BLaER1 treated with 17β-estradiol and CSF1 and Interleukin-3, amounts not matched to agents 10 nM and 100 nM (cell line): ENCODE results near the gene GOT1.

Experiments used
- H3K27ac ChIP-seq, 11 experiments: shearing (Covaris generic); formaldehyde crosslinking; 2 replicates each; pipeline ENCODE4 v1.8.1; 2022
- H3K27me3 ChIP-seq, 11 experiments: shearing (Covaris generic); formaldehyde crosslinking; 2 replicates each; pipeline ENCODE4 v1.8.1; 2022
- H3K36me3 ChIP-seq, 11 experiments: shearing (Covaris generic); formaldehyde crosslinking; 2 replicates each; pipeline ENCODE4 v1.8.1; 2022
- H3K4me1 ChIP-seq, 10 experiments: shearing (Covaris generic); formaldehyde crosslinking; 2 replicates each; pipeline ENCODE4 v1.8.1; 2022
- H3K4me2 ChIP-seq, 11 experiments: shearing (Covaris generic); formaldehyde crosslinking; 2 replicates each; pipeline ENCODE4 v1.8.1; 2022
- H3K4me3 ChIP-seq, 10 experiments: shearing (Covaris generic); formaldehyde crosslinking; 2 replicates each; pipeline ENCODE4 v1.8.1; 2022
- H3K9ac ChIP-seq, 11 experiments: shearing (Covaris generic); formaldehyde crosslinking; 2 replicates each; pipeline ENCODE4 v1.8.1; 2022
- H3K9me3 ChIP-seq, 11 experiments: shearing (Covaris generic); formaldehyde crosslinking; replicated peaks in 1 of 11; 2 replicates each; pipeline ENCODE4 v1.8.1; 2022
- H4K20me1 ChIP-seq, 11 experiments: shearing (Covaris generic); formaldehyde crosslinking; 2 replicates each; pipeline ENCODE4 v1.8.1; 2022
- Cebpa-rat ChIP-seq, 11 experiments: shearing (Covaris generic); IDR thresholded peaks; 2 replicates each; pipeline ENCODE4 v1.8.1; 2022

GOT1 gene

DNA sequence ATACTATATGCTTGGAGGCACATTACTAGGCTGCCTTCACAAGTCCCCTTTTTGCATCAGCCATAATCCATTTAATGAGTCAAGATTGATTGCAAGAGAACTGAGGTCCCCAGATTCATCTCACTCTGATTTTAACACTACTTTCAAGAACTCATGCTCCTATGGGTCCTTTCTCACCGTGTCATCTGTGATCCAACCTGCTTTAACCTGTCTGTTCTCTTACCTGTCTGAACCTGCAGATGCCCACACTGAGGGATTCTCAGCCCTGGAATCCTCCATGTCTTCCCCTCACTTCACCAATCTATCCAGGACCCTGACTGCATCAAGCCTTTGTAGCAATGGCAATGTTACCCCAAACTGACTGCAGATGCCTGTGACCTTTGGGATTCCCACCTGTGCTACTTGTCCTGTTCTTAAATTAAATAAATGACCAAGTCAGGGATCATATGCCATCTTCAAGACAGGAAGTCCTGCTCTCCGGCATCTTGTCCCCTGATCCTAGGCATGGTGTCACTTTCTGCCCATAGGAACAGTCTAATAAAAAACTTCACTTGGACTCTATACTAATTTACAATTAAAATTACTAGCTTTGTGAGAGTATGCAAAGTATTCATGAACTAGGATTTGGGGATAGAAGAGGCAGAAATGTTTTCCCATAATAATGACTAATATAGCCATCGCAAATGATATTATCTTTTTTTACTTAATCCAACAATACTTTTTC lies 25.9 kb upstream of the GOT1 start:
- Histone ChIP-seq H3K27ac (no peak overlapping the region), H3K9ac (no peak overlapping the region), H3K36me3 (no peaks in the 10 kb centered on the region), H4K20me1 (no peaks in the 10 kb centered on the region), H3K4me1 (peaks cover 10 to 24% (median 18%) of the 10 kb centered on the region in 10 experiments), H3K4me2 (no peak overlapping the region), H3K9me3 (no peaks in the 10 kb centered on the region), H3K27me3 (no peaks in the 10 kb centered on the region), H3K4me3 (no peak overlapping the region)
- TF ChIP-seq Cebpa-rat (IDR thresholded peaks at IDR 0.05) = no peak

DNA sequence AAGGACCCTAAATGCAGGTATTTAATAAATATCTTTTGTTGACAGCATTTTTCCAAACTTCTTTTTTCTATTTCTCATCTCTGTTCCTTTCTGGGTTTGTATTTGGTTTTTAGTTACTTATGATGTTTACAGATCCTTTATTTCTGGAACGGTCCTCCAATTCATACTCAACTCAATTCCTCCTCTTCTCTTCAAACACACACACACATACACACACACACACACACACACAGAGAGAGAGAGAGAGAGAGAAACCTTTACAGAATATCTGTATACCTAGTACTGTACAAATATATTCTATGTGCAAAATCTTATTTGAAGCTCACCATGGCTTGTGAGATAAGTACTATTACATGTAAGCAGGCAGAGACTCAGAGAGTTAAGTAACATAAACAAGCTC lies 21.6 kb upstream of the GOT1 start:
- Histone ChIP-seq H4K20me1 (no peaks in the 10 kb centered on the region), H3K4me2 (no peak overlapping the region), H3K27ac (no peak overlapping the region), H3K36me3 (no peaks in the 10 kb centered on the region), H3K27me3 (no peaks in the 10 kb centered on the region), H3K9me3 (no peaks in the 10 kb centered on the region), H3K4me3 (no peak overlapping the region), H3K4me1 (peaks cover 10 to 26% (median 18%) of the 10 kb centered on the region in 10 experiments), H3K9ac (no peak overlapping the region)
- TF ChIP-seq Cebpa-rat (IDR thresholded peaks at IDR 0.05) = no peak

DNA sequence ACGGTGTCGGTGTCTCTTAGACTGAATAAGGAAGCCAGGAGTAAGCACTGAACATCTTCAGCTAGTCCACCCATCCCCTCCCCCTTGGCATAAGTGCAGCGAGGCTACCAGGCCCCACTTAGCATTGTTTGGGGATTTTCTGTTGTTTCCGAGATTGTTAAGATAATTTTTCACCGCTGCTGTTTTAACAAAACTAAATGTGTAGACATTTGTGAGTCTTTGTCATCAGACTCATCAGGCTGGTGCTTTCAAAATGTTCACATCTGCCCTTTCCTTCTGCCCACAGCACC lies 21.0 kb upstream of the GOT1 start:
- Histone ChIP-seq H3K4me1 (peaks cover 10 to 26% (median 18%) of the 10 kb centered on the region in 10 experiments), H3K27me3 (no peaks in the 10 kb centered on the region), H4K20me1 (no peaks in the 10 kb centered on the region), H3K36me3 (no peaks in the 10 kb centered on the region), H3K27ac (no peak overlapping the region), H3K4me2 (no peak overlapping the region), H3K9ac (no peak overlapping the region), H3K9me3 (no peaks in the 10 kb centered on the region), H3K4me3 (no peak overlapping the region)
- TF ChIP-seq Cebpa-rat (IDR thresholded peaks at IDR 0.05) = no peak

DNA sequence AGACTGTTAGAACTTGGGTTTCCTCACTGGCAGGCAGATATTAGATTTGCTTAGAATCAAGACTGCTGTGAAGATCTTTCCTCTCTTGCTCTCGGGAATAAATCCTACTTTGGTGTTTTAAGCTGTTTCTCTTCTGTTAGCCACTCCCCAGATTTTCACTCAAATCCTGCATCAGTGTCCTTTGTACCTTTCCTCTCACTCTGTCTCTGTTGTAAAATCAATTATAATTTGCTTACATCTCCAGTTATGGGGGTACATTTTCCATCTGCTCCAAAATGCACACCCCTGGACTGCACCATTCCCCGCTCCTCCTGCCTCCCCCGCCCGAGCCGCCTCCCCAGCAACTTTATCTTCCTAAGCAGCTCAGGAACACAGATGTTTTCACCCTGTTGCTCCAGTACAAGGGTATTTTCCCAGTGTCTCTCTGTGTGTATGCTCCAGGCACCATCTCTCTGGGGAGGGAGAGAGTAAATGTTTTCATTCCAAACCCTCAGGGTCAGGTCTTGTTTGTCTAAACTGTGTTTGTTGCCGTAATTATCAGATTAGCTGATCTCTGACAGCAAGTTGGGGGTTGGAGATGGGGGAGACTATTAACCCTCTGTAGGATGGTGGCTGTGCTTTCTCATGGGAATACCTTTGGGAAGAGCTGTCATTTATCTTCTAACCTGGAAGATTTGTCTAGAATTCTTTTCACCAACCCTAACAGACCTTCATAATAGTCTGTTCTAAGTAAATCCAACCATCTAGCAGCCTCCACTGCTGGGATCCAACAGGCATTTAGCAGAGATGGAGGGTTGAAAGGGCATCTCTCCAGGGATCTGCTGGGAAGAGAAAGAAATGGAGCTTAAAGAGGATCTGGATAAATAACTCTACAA lies 20.4 kb upstream of the GOT1 start:
- Histone ChIP-seq H3K4me3 (no peak overlapping the region), H3K4me1 (peaks cover 10 to 25% (median 18%) of the 10 kb centered on the region in 10 experiments), H3K36me3 (no peaks in the 10 kb centered on the region), H3K9ac (no peak overlapping the region), H4K20me1 (no peaks in the 10 kb centered on the region), H3K4me2 (no peak overlapping the region), H3K27me3 (no peaks in the 10 kb centered on the region), H3K27ac (no peak overlapping the region), H3K9me3 (no peaks in the 10 kb centered on the region)
- TF ChIP-seq Cebpa-rat (IDR thresholded peaks at IDR 0.05) = no peak

DNA sequence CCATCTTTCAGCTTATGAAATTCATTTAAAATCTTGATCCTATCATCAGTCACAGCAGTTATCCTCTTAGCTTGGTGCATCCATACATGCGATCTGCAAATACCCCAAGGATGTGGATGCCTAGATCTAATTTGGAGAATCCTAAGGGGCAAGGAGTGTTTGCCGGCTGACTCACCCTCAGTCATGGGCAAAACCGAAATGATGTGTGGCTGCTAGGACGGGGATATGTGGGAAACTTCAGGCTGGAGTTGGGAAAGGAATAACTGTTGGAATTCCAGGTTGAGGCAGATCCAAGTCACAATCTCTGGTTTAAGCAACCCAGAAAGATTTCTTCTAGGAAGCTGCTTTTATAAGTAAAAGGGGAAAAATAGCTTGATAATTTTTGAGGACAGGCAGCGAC lies 19.7 kb upstream of the GOT1 start:
- H4K20me1 ChIP-seq = no peaks in the 10 kb centered on the region
- no peaks in the 10 kb centered on the region for H3K27me3 ChIP-seq
- H3K4me2 ChIP-seq = no peak overlapping the region
- H3K4me1 ChIP-seq = peaks cover 6 to 18% (median 12%) of the 10 kb centered on the region in 10 experiments
- H3K27ac ChIP-seq = no peak overlapping the region
- H3K9ac ChIP-seq = no peak overlapping the region
- no peak for TF ChIP-seq Cebpa-rat (IDR thresholded peaks at IDR 0.05)
- H3K36me3 ChIP-seq = no peaks in the 10 kb centered on the region
- no peak overlapping the region for H3K4me3 ChIP-seq
- no peaks in the 10 kb centered on the region for H3K9me3 ChIP-seq

DNA sequence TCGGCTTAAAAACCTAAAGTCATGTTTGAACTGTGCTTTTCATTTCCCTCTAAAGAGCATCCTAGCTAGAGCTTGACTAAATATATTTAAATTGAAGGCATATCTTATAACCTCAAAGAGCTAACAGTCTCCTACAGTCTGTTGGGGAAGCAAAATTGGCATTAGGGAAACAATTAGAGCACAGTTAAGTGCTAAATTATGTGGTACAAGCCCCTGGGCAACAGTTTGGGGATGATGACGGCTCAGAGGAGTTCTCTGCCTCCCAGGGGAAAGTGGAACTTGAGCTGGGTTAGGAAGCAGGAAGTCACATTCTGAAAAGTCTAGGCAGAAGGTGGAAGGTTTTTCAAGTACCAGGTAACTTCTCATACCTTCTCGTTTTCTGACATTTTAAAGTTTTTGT lies 18.6 kb upstream of the GOT1 start:
- H3K27ac ChIP-seq = no peak overlapping the region
- H3K4me2 ChIP-seq = no peak overlapping the region
- no peak for TF ChIP-seq Cebpa-rat (IDR thresholded peaks at IDR 0.05)
- H4K20me1 ChIP-seq = no peaks in the 10 kb centered on the region
- no peaks in the 10 kb centered on the region for H3K36me3 ChIP-seq
- H3K9ac ChIP-seq = no peak overlapping the region
- no peaks in the 10 kb centered on the region for H3K9me3 ChIP-seq
- no peak overlapping the region for H3K4me3 ChIP-seq
- no peaks in the 10 kb centered on the region for H3K27me3 ChIP-seq
- H3K4me1 ChIP-seq = peaks cover 0 to 6% (median 1%) of the 10 kb centered on the region in 10 experiments; a peak in 10 of 20 replicates

DNA sequence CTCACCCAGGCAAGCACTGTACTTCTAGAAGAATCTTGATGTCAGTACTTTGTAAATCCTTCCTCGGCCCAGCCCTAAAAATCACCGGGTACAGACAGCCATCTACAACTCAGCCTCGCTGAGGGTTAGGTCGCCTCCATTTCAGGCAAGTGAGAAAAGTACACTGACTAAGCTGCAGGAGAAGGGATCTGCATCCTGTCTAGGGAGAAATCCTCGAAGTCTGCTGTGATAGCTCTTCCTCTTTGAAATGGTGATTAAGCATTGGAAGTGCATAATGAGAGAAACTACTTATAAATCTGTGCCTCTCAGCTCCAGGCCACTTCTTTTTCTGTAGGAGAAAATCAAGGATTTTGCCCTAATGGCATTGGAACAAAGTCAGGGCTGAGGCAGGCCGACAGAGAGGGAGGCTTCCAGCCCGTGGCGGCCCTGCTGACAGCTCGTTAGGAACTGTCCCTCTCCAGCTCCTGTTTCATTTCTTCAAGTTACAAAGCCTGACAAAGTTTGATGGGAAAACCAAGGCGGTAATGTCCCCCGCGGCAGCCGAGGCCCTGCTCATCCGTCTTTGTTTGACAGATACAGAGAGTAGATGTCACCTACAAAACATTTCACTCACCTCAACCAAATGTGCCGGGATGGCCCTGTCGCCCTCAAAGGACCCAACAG lies 14.1 kb upstream of the GOT1 start:
- no peak for TF ChIP-seq Cebpa-rat (IDR thresholded peaks at IDR 0.05)
- H3K27me3 ChIP-seq = no peaks in the 10 kb centered on the region
- H3K4me2 ChIP-seq = no peak overlapping the region
- no peak overlapping the region for H3K9ac ChIP-seq
- H3K4me1 ChIP-seq = peaks cover 0 to 4% (median 0%) of the 10 kb centered on the region in 10 experiments; a peak in 2 of 20 replicates
- H3K9me3 ChIP-seq = no peaks in the 10 kb centered on the region
- no peak overlapping the region for H3K27ac ChIP-seq
- H4K20me1 ChIP-seq = no peaks in the 10 kb centered on the region
- no peak overlapping the region for H3K4me3 ChIP-seq
- H3K36me3 ChIP-seq = 0 out of 22 replicates have a peak, but pooled peaks cover 0 to under 1% (median 0%) of the 10 kb centered on the region in 11 experiments

DNA sequence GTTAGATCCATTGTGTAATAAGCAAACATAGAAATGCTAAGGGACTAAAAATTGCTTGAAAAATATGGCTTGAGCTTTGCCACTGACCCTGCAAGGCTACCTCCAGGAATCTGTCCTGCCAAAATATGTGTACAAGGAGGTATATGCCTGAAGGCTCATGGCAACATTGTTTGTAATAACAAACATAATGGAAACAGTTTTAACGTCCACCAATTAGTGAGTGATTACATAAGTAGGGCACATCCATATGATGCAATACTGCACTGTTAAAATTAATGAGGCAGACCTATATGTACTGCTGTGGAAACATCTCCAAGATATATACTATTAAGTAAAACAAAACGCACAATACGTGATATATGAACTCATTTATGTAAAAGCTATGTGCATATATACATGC lies 13.1 kb upstream of the GOT1 start:
- H3K4me2 ChIP-seq = no peak overlapping the region
- H3K36me3 ChIP-seq = peaks cover 0 to 11% (median 0%) of the 10 kb centered on the region in 11 experiments; a peak in 1 of 22 replicates
- no peak for TF ChIP-seq Cebpa-rat (IDR thresholded peaks at IDR 0.05)
- no peaks in the 10 kb centered on the region for H4K20me1 ChIP-seq
- no peaks in the 10 kb centered on the region for H3K9me3 ChIP-seq
- no peak overlapping the region for H3K4me3 ChIP-seq
- peaks cover 0 to 4% (median 0%) of the 10 kb centered on the region in 10 experiments; a peak in 2 of 20 replicates for H3K4me1 ChIP-seq
- H3K27ac ChIP-seq = no peak overlapping the region
- H3K27me3 ChIP-seq = no peaks in the 10 kb centered on the region
- H3K9ac ChIP-seq = no peak overlapping the region

DNA sequence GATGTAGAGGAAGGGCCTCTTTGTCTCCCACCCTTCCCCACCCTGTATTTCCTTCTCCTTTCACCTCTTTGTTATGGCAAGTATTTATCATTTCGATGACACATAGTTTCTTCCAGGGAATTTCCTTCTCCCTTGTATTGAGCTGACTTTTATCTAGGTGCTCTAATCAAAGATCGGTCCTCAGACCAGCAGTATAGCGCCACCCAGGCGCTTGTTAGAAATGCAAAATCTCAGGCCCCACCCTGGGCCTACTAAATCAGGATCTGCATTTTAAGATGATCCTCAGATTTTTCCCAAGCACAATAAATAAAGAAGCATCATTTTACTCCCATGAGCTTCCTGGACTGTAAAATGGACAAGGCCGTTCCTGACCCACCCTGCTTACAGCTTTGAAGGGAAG lies 12.0 kb upstream of the GOT1 start:
- Histone ChIP-seq H3K4me3 (no peak overlapping the region), H3K27me3 (no peaks in the 10 kb centered on the region), H3K9me3 (no peaks in the 10 kb centered on the region), H3K36me3 (peaks cover 0 to 21% (median 0%) of the 10 kb centered on the region in 11 experiments; a peak in 4 of 22 replicates), H3K4me2 (no peak overlapping the region), H4K20me1 (peaks cover 0 to 3% (median 0%) of the 10 kb centered on the region in 11 experiments; a peak in 2 of 22 replicates), H3K4me1 (no peaks in the 10 kb centered on the region), H3K9ac (no peak overlapping the region), H3K27ac (no peak overlapping the region)
- no peak for TF ChIP-seq Cebpa-rat (IDR thresholded peaks at IDR 0.05)
